HepG2 (cell line): Measurements from ENCODE around the gene MRPS34. TPM values are rescaled to one million over a fixed set of nuclear protein-coding genes. Genes with fewer than 3 reads are reported as not detected.

Source experiments
- ATAC-seq: fragments of 200-7000 bp; cut with Tn5 transposase; 3 replicates; pipeline ENCODE4 v1.9.1; 2020; ENCODE audit warnings: mild to moderate bottlenecking, moderate library complexity
- BruUV-seq: library from RNA; stranded (reverse); fragments of 400-500 nt; replicated peaks from 2 replicates; lab custom pipeline; 2021; lab: Mats Ljungman, UMichigan
- CTCF ChIA-PET: fragments of 300-600 bp; formaldehyde crosslinking; extraction: SDS; loops from one replicate; lab custom pipeline; 2021; ENCODE audit warnings: low total read pairs, inconsistent platforms, low intra/inter-chr PET ratio; lab: Yijun Ruan, JAX
- POLR2A ChIA-PET: fragments of 350-600 bp; sonication (Branson Sonifier 250); formaldehyde crosslinking; loops from one replicate; lab custom pipeline; 2020; ENCODE audit warnings: antibody characterized with exemption, inconsistent platforms; lab: Yijun Ruan, JAX
- DNase-seq: peaks from one replicate; pipeline ENCODE4 v3.0.0-alpha.2; 2015; ENCODE audit warnings: low spot score
- FAIRE-seq: peaks from 3 replicates; lab custom pipeline; 2011; peaks lifted over from hg19 to GRCh38; lab: Jason Lieb, UNC
- H2AFZ ChIP-seq: one replicate; pipeline ENCODE4 v1.6.1; 2011; ENCODE audit warnings: low read length, inconsistent platforms
- H3K27ac ChIP-seq: fragments of 300-600 bp; 3 replicates; pipeline ENCODE4 v1.8.0; 2011; ENCODE audit warnings: mixed run types, mild to moderate bottlenecking, mixed read lengths, low read length, inconsistent platforms; ENCODE audit not compliant: insufficient read depth; ENCODE audit errors: extremely low read length
- H3K27me3 ChIP-seq, 2 experiments: fragments of 200-600 bp in 1 of 2; 2 replicates in 1 of 2; 3 replicates in 1 of 2; pipeline versions ENCODE4 v1.6.0 to v1.8.0; 2011; ENCODE audit warnings: low read length in 2 of 2, mild to moderate bottlenecking in 2 of 2, moderate library complexity in 2 of 2, inconsistent platforms in 1 of 2; ENCODE audit not compliant: insufficient read depth in 2 of 2, control insufficient read depth in 1 of 2
- H3K36me3 ChIP-seq, 2 experiments: fragments of 200-600 bp in 1 of 2; replicated peaks in 1 of 2; 2 replicates in 1 of 2; 3 replicates in 1 of 2; pipeline versions ENCODE4 v1.5.1 to v1.8.0; 2011; ENCODE audit warnings: low read length in 2 of 2, inconsistent platforms in 1 of 2; ENCODE audit not compliant: insufficient read depth in 2 of 2, control insufficient read depth in 1 of 2
- H3K4me1 ChIP-seq: 2 replicates; pipeline ENCODE4 v1.5.1; 2012; ENCODE audit warnings: low read length, inconsistent platforms; ENCODE audit not compliant: insufficient read depth
- H3K4me2 ChIP-seq: 2 replicates; pipeline ENCODE4 v1.6.0; 2011; ENCODE audit warnings: low read depth, low read length, inconsistent platforms
- H3K4me3 ChIP-seq, 3 experiments: fragments of 200-600 bp in 1 of 3; sonication (generic), shearing (Covaris generic) in 1 of 3; replicated peaks in 1 of 3; 2 replicates each; pipeline ENCODE4 v1.5.1; 2011 to 2016; ENCODE audit warnings: low read length in 3 of 3, inconsistent platforms in 2 of 3, low read depth in 2 of 3, mild to moderate bottlenecking in 2 of 3, control low read depth in 1 of 3, mixed read lengths in 1 of 3; ENCODE audit not compliant: insufficient read depth in 1 of 3
- H3K79me2 ChIP-seq: one replicate; pipeline ENCODE4 v1.6.1; 2011; ENCODE audit warnings: low read length, inconsistent platforms; ENCODE audit not compliant: insufficient read depth
- H3K9ac ChIP-seq: 2 replicates; pipeline ENCODE4 v1.6.0; 2011; ENCODE audit warnings: mild to moderate bottlenecking, low read depth, low read length, inconsistent platforms; ENCODE audit not compliant: insufficient read depth
- H3K9me3 ChIP-seq: 2 replicates; pipeline ENCODE4 v1.5.1; 2012; ENCODE audit warnings: mild to moderate bottlenecking, low read length
- H4K20me1 ChIP-seq: 2 replicates; pipeline ENCODE4 v1.6.0; 2011; ENCODE audit warnings: inconsistent platforms, mild to moderate bottlenecking, low read length, moderate library complexity; ENCODE audit not compliant: insufficient read depth
- AGO2 ChIP-seq: fragments of 200-400 bp; formaldehyde crosslinking; optimal IDR thresholded peaks from 2 replicates; pipeline ENCODE3; 2017; ENCODE audit warnings: mild to moderate bottlenecking, low read depth, low read length, moderate library complexity
- CHD4 ChIP-seq: fragments of 200-600 bp; sonication (generic); IDR thresholded peaks from 2 replicates; pipeline ENCODE4 v1.7.0; 2017; ENCODE audit warnings: mild to moderate bottlenecking, low read length, borderline replicate concordance
- U2AF2 ChIP-seq: fragments of 200-400 bp; formaldehyde crosslinking; IDR thresholded peaks from 2 replicates; pipeline ENCODE4 v1.6.1; 2017; ENCODE audit warnings: low read depth, mild to moderate bottlenecking, low read length
- ZFP82 ChIP-seq: sonication (generic); formaldehyde crosslinking; IDR thresholded peaks from 2 replicates; pipeline ENCODE4 v1.5.1; 2020; ENCODE audit warnings: mild to moderate bottlenecking, missing genetic modification reagents, borderline replicate concordance
- ZNF34 ChIP-seq: sonication (generic); formaldehyde crosslinking; IDR thresholded peaks from 2 replicates; pipeline ENCODE4 v1.4.0; 2020; ENCODE audit warnings: mild to moderate bottlenecking, missing genetic modification reagents, borderline replicate concordance
- WGBS: methylation state at CpG from one replicate; pipeline ENCODE4 v1.1.6; 2017; ENCODE audit warnings: low lambda C conversion rate; 5-methylcytosine and 5-hydroxymethylcytosine counted together
- in situ Hi-C: cut with HindIII; loops from 2 replicates; pipeline ENCODE4 v1.10.0; 2017; ENCODE audit warnings: low pct_unique_long_range_greater_than_20kb; ENCODE audit not compliant: extremely low pct_ligation_motif_present
- intact Hi-C: fragments of 100-400 bp; cut with micrococcal nuclease; formaldehyde crosslinking; loops from one replicate; pipeline ENCODE4 v1.10.0; 2022; ENCODE audit not compliant: unreplicated experiment
- polyA plus RNA-seq, 8 experiments: library from polyadenylated mRNA; depleted of rRNA in 3 of 8; stranded (reverse) in 7 of 8; unstranded in 1 of 8; fragments of >200 nt; fragmentation: Illumina TruSeq in 4 of 8; extraction: Trizol in 4 of 8; gene quantifications; 2 replicates each; pipeline versions ENCODE4 v1.2.1 to v1.2.3, GENCODE V29; 2011 to 2016; ENCODE audit warnings: low read depth in 4 of 8, missing spikeins in 1 of 8, mixed read lengths in 1 of 8; ENCODE audit not compliant: insufficient read depth in 1 of 8
- total RNA-seq, 5 experiments: library from RNA; depleted of rRNA; stranded (reverse); fragments of >200 nt; fragmentation: Illumina TruSeq; extraction: Trizol; gene quantifications; 2 replicates each; pipeline ENCODE4 v1.2.3, GENCODE V29; 2016; ENCODE audit warnings: low read depth in 1 of 5

MRPS34 gene
- total and polyA plus RNA-seq, 2 of the 13 experiments (the other 11 are each of a cell fraction or from before 2014, with no cell fraction given) = 63.5 to 131 TPM

- BruUV-seq = no TSS peak
- no peak for FAIRE-seq
These were observed 20.1 kb upstream of the MRPS34 start for GRCh38 chr16:1792836-1793577.

GRCh38 chr16:1791943-1792812 is 19.2 kb upstream of the MRPS34 start:
- ATAC-seq (no peak), FAIRE-seq (no peak), DNase-seq (no peak)
- intact Hi-C loops (no loop called here), in situ Hi-C loops (no loop called here)
- no peaks in the 10 kb centered on the region for H3K9me3 ChIP-seq
- no peak overlapping the region for H3K4me3 ChIP-seq
- POLR2A ChIA-PET = interaction anchor here (1.2 to 5.5 kb wide), 2 partner anchors 9 to 15 kb away, joined by 3 to 57 read pairs; partner anchors contain the start of genes NUBP2 and SPSB3
- H2AFZ ChIP-seq = no peak overlapping the region
- peak; percentile 15 for TF ChIP-seq AGO2
- TF ChIP-seq U2AF2 = no peak
- no peak overlapping the region for H3K4me2 ChIP-seq
- no peaks in the 10 kb centered on the region for H3K27me3 ChIP-seq
- H3K27ac ChIP-seq = no peak overlapping the region
- H3K4me1 ChIP-seq = peaks cover 25% of the 10 kb centered on the region
- WGBS = 91% methylated on average over 7 of the region's 59 CpGs
- no peaks in the 10 kb centered on the region for H3K79me2 ChIP-seq
- BruUV-seq = no TSS peak
- no peak overlapping the region for H3K9ac ChIP-seq
- H4K20me1 ChIP-seq = no peaks in the 10 kb centered on the region
- peaks cover 1 to 4% of the 10 kb centered on the region in 2 experiments; a peak in 2 of 5 replicates for H3K36me3 ChIP-seq
- CTCF ChIA-PET = no interaction called here

More at GRCh38 chr16:1792836-1793577, 20.1 kb upstream of the MRPS34 start:
- H3K79me2 ChIP-seq = no peaks in the 10 kb centered on the region
- DNase-seq (no peak), ATAC-seq (no peak)
- TF ChIP-seq CHD4 = no peak
- no peak for TF ChIP-seq ZNF34
- no peak for TF ChIP-seq ZFP82 (CRISPR knock-in tag)
- H3K36me3 ChIP-seq = 0 out of 5 replicates have a peak, but pooled peaks cover 1 to 4% of the 10 kb centered on the region in 2 experiments
- 0 out of 2 replicates have a peak overlapping the region, but pooled peaks have one; percentile 92 for H3K4me2 ChIP-seq
- H3K4me3 ChIP-seq = peak overlapping the region in 1 of 3 experiments; percentile 75; a peak in 1 of 6 replicates
- ChIA-PET CTCF (interaction anchor here (1.7 kb wide), 1 partner anchor 20 kb away, joined by 4 read pairs; no protein-coding TSS in a partner anchor), POLR2A (interaction anchor here (1.2 to 5.5 kb wide), 7 partner anchors 10 to 150 kb away, joined by 3 to 57 read pairs (median 4); partner anchors contain the start of genes EME2, MRPS34, MSRB1 and NUBP2)
- H3K9ac ChIP-seq = no peak overlapping the region
- no peaks in the 10 kb centered on the region for H4K20me1 ChIP-seq
- no peaks in the 10 kb centered on the region for H3K27me3 ChIP-seq
- no peak overlapping the region for H2AFZ ChIP-seq
- in situ Hi-C loops = no loop called here
- H3K27ac ChIP-seq = peak overlapping the region; percentile 65
- peaks cover 8% of the 10 kb centered on the region for H3K9me3 ChIP-seq
- 91% methylated on average over 9 of the region's 33 CpGs for WGBS
- intact Hi-C loops = no loop called here
- H3K4me1 ChIP-seq = peaks cover 25% of the 10 kb centered on the region
